HG03442 (cell line): Measurements from ENCODE around the gene NPHP3.
A peak's percentile ranks its signal among the peaks of the same experiment; 100 is the strongest.
"Not testable (repeated sequence)": the region's sequence is repeated elsewhere in the genome, so short reads cannot be mapped to it uniquely, and the experiment has no call there.

ENCODE experiments used
- ATAC-seq: cut with Tn5 transposase; IDR thresholded peaks from one replicate; pipeline ENCODE4 v1.9.1; 2021; ENCODE audit warnings: mild to moderate bottlenecking, moderate library complexity; ENCODE audit not compliant: unreplicated experiment

The NPHP3 gene, protein sequence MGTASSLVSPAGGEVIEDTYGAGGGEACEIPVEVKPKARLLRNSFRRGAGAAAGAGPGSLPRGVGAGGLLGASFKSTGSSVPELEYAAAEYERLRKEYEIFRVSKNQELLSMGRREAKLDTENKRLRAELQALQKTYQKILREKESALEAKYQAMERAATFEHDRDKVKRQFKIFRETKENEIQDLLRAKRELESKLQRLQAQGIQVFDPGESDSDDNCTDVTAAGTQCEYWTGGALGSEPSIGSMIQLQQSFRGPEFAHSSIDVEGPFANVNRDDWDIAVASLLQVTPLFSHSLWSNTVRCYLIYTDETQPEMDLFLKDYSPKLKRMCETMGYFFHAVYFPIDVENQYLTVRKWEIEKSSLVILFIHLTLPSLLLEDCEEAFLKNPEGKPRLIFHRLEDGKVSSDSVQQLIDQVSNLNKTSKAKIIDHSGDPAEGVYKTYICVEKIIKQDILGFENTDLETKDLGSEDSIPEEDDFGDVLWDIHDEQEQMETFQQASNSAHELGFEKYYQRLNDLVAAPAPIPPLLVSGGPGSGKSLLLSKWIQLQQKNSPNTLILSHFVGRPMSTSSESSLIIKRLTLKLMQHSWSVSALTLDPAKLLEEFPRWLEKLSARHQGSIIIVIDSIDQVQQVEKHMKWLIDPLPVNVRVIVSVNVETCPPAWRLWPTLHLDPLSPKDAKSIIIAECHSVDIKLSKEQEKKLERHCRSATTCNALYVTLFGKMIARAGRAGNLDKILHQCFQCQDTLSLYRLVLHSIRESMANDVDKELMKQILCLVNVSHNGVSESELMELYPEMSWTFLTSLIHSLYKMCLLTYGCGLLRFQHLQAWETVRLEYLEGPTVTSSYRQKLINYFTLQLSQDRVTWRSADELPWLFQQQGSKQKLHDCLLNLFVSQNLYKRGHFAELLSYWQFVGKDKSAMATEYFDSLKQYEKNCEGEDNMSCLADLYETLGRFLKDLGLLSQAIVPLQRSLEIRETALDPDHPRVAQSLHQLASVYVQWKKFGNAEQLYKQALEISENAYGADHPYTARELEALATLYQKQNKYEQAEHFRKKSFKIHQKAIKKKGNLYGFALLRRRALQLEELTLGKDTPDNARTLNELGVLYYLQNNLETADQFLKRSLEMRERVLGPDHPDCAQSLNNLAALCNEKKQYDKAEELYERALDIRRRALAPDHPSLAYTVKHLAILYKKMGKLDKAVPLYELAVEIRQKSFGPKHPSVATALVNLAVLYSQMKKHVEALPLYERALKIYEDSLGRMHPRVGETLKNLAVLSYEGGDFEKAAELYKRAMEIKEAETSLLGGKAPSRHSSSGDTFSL (N-terminal part only)

DNA sequence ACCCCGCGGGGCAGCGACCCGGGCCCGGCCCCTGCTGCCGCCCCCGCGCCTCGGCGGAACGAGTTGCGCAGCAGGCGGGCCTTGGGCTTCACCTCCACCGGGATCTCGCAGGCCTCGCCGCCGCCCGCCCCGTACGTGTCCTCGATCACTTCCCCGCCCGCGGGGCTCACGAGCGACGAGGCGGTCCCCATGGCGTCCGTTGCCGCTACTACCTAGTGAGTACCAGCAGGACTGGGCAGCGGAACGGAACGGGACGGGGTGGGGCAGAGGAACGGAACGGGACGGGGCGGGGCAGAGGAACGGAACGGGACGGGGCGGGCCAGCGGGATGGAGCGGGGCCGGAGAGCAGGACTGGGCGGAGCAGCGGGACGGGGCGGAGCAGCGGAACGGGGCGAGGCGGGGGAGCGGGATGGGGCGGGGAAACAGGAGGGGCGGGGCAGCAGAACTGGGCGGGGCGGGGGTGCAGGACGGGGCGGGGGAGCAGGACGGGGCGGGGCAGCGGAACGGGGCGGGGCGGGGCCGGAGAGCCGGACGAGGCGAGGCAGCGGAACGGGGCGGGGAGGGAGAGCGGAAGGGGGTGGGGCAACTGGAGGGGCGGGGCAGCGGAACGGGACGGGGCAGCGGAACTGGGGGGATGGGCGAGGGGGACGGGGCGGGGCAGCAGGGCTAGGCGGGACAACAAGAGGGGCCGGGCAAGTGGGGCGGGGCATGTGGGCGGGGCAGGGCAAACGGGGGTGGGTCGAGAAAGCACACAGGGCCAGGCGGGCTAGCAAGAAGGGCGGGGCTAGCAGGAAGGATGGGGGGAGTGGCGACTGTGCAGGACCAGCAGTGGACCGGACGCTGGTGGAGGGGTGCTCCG lies at the start of gene NPHP3:
TSS of gene NPHP3 (minus strand) at position 245 of the 859 bp plus-strand sequence. CDS start at position 191, 54 bp downstream.
- ATAC-seq, result peak; percentile 79

DNA sequence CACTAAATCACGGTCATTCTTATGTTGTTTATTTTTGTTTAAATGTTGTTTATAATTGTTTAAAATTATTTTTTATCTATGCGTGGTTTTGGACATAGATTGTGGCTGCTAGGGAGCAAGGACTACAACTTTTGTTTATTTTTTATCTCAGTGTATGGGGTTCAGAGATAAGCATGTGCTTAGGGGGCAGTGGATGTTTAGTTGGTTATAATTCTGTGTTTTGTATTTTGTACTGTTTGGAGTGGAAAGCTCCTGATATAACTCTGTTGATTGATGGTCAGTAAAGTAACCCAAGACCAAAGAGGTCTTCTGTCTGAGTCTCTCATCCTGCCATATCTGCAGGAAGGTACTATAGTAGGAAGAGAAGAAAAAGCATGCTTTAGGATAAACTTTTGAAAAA lies 36.5 kb upstream of the NPHP3 start:
- ATAC-seq, result no peak

DNA sequence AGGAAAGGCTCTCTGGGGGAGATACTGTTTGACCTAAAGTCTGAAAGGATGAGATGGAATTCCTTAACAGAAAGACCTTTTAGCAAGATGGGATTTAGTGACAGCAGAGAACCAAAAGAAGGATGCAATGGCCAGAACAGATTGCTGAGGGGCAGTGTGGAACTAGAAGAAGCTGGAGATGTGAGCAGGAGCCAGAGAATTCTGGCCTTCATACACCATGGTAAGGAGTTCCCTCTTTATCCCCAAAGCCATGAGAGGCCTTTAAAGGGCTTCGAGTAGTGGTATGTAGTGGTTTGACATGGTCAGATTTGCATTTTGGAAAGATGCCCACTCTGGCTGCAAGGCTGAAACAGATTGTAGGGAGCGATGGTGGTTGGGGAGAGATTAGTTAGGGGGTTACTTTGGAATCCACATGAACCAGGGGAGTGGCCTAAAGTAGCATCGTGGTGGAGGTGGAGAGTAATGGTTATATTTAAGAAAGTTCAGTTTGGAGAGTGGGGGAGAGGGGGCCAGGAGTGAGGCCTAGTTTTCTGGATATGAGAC lies 34.0 kb upstream of the NPHP3 start:
- no peak for ATAC-seq

DNA sequence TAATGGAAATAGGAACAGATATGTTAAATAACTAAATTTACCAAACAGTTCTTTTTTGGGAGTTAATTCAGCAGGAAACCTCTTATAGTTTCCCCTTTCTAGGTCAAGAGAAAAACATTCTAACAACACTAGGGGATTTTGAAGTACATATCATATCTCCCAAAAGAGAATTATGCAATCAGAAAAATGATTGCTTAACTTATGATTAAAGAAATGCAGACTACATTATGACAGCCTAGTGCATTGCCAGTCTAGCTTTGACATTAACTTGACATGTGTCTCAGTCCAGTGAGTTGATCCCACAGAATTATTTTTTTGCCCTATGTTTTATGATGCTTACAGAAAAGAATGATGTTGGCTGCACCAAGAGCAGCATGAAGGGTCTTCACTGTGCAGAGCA lies 31.7 kb upstream of the NPHP3 start:
- ATAC-seq, result no peak

DNA sequence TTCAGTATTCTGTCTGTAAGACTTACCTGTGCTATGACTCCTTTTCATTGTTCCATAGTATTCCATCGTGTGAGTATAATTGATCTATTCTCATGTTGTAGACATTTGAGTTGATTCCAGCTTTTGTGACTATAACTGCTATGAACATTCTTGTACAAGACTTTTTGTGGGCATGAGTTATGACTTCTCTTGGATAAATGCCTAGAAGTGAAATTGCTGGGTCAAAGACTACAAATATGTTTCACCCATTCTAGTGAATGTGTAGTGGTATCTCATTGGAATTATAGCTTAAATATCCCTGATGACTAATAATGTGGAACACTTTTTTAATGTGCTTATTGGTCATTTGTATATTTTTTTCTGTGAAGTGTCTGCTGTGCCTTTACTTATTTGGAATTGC lies 27.6 kb upstream of the NPHP3 start:
- ATAC-seq, result no peak

DNA sequence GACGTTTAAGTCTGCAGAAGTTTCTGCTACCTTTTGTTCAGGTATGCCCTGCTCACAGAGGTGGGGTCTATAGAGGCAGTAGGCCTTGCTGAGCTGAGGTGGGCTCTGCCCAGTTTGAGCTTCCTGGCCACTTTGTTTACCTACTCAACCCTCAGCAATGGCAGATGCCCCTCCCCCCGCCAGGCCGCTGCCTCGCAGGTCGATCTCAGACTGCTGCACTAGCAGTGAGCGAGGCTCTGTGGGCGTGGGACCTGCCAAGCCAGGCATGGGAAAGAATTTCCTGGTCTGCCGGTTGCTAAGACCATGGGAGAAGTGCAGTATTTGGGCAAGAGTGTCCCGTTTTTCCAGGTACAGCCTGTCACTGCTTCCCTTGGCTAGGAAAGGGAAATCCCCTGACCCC lies 24.5 kb upstream of the NPHP3 start:
- not testable (repeated sequence) for ATAC-seq

DNA sequence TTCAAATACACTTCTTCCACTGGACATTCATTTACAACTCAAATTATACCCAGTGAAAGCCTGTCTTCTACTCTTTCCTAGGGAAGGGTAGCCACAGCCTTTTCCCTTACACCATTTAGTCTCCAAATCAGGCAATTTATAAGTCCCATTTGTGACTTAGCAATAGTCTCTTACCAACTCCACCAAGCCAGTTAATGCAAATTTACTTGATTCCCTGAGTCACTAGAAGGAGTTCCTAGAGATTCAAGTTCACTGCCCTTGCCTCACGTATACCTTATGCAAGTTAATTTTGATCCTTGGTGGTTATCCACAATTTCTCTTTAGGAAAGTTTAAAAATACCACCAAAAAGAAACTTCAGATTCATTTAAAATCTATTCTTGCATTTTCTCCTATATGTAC lies 16.1 kb upstream of the NPHP3 start:
- ATAC-seq, result no peak

DNA sequence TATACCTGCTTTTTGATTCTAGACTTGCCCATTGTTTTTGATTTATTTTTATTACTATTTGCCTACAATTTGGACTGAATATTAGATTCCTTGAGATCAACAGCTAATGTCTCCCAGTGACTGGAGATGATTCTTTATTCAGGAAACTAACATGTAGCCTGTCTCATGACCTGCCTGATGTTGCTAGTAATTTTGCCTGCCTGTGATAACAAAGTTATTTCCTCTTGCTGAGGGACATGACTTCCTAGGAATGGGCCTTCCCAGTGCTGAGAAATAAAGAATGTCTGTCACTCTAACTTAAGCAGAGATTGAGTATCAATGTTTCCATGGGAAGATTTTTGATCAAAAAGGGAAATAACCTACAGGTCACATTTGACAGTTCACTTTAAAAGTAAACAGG lies 13.4 kb upstream of the NPHP3 start:
- no peak for ATAC-seq

DNA sequence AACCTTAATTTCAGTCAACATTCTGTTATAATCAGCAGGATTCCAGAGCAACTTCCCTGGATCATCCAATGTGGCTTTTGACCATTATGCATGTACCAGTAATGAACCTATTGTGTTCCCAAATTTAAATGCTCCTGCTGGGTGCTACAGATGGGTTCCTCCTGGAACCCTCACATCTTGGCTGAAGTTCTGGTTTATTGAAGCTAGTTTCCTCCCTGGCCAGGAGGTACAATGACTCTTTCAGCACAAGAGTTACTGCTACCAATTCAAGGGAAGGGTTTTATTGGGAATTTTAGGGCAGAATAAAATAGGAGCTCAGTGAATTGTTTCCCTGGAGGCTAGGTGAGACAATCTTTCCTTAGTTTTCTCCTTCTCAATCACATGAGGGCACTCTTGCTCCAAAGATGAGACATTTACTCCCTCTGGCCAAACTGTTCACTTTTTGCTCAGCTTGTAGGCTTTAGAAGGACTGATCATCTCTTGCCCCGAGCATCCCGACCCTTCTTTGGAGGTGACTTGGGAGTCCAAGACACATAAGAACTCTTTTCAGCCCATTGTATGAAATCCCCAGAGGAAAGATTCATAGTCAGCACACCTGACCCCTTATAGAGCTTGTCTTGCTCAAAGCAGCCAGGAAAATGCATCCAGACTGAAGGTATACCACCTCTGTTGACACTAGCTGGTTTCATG lies 8.8 kb upstream of the NPHP3 start:
- no peak for ATAC-seq

DNA sequence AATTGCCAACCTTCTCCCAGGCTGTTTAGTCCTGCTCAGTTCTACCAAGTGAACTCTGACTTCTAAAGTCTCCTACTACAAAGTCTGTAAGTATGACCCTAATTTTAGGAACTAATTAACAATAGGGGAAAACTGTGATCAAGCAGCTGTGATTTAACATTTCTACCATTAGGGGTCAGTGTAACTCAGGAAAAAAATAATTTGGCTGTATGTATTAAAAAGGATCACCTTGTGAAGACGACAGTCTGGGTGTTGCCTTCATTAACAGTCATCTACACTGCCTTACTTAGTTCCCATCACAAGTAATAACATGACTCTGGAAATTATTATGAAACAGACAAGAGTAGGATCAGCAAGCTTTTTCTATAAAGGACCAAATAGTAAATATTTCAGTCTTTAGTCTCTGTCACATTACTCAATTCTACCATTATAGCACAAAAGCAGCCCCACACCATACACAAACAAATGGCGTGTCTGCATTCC lies 4.2 kb upstream of the NPHP3 start:
- ATAC-seq, result no peak

DNA sequence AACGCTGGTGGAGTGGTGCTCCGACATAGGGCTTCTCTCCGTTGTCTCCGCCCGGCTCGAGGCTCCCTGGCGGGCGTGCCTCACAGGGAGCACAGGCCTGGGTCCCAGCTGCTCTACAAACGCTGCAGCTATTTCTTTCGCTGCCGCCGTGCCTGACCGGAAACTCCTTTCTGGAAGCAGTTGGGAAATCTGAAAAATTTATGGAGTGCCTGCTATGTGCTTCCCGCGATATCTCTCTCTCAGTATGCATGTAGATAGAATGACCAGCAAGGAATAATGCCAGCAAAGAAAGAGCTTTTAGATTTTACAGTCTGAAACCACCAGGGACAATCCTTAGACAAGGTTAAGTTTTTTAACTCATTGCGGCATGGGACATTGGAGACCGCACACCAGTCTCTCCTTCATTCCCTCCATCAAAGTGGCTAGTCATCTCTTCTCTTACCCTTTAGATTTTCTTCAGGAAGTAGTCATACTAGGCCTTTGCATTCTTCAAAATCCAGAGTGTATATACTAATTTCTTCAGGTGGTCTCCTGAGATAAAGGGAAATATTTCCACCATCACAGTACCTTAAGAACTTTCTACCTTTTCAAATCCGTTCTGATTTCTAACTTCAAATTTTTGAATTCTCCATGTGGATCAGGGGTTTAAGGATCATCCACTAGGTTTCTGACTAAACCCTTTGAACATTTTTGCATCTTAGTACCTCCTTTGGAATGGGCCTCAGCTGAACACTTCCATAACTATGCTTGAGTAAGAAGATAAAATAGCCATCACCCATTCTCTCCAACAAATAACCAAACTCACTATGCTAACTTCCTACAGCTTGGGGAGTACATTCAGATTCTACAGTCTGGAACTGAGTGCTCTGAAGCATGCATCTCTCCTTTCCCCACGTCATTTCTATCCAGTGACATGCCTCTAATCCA lies 1.1 kb upstream of the NPHP3 start:
- ATAC-seq, result peak; percentile 1

DNA sequence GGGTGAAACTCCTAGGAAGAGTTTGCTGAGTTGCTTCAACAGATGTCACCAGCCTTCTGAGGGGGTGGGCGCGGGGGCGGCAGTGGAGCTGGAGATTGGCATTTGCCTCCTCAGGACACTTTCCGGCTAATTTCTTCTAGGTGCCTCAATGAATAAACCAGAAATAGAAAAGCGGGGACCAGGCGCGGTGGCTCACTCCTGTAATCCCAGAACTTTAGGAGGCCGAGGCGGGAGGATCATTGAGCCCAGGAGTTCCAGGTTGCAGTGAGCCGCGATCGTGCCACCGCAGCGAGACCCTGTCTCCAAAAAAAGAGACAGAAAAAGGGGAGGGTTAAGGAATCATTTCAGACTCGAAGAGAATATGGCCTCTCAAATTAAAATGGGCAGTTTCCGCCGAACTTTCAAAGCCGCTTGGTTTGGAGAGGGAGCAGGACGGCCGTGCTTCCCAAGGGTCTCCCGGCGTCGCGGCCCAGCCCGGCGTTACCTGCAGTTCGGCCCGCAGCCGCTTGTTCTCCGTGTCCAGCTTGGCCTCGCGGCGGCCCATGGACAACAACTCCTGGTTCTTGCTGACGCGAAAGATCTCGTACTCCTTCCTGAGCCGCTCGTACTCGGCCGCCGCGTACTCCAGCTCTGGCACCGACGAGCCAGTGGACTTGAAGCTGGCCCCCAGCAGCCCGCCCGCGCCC lies 587 bp downstream of the NPHP3 start:
- ATAC-seq, result no peak

DNA sequence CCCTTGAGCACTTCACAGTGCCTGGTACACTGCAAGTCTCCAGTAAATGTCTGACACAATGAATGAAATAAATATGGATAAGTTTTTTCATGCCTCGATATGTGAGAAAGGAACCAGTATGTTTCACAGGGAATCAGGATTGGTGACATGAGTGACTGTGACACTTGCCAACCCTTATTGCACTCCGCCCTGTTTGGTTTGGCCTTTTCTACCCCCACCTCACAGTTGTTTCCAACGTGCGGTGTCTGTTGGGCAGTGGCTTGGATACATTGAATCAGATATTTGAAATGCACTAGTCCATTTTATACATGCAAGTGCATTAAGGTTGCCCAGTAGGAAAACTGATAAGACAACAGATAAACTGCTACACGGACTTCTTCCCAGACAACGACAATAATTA lies 2.0 kb downstream of the NPHP3 start:
- ATAC-seq, result no peak

DNA sequence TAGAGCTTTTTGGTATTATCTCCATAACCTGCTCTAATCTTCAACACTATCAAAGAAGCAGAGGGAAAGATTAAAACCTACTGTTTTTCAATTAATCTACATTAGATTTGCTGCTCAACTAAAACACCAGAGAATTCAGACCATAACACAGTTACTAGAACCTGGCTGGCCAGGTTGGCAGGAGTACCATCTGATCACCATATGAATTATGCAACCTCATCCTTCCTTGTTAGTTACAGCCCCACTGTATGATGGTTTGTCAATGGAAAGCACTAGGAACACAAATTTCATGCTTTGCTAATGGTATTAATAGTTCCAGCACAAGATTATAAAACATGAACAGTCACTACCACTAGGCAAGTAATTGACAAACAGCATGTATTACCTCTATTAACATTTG lies 5.8 kb downstream of the NPHP3 start:
- ATAC-seq, result no peak

DNA sequence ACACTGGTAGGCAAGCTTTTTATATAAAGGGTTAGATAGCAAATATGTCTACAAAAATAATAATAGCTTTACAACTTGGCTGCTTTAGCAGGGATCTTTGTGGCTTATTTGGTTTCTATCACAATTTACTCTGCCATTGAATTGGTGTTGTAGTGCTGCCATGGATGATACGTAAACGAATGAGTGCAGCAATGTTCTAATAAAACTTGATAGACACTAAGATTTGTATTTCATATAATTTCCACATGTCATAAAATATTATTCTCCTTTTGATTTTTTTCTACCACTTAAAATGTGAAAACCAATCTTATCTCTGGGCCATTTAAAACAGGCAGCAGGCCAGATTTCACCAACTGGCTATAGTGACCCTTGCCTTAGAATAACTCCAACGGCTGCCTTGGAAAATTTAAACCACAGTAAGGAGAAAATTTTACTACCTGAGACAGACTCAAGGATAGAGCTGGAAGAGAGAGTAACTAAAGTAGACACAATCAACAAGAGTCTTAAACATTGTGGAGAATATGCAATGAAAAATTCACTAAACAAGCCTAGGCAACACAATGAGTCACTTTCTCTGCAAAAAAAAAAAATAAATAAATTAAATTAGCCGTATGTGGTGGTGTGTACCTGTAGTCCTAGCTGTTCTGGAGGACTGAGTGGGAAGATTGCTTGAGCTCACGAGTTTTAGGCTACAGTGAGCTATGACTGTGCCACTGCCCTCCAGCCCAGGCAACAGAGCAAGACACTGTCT lies 8.1 kb downstream of the NPHP3 start:
- no peak for ATAC-seq

DNA sequence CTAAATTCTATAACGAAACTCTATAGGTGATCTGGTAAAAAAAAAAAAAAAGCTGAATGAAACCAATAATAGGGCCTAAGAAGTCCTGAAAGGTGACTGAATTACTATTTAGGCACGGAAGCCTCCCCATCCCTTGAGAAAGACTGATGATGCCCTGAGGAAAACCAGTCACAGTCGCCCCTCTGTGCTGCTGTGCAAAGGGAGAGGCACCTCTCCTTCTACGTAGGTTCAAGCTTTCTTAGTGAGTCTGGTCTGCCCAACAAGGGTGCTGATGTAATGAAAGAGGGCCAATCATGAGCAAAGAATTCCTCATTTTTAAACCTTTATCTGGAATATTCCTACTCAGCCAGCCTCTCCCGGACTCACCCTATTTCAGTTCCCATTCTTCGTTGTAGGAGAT lies 11.9 kb downstream of the NPHP3 start:
- no peak for ATAC-seq

DNA sequence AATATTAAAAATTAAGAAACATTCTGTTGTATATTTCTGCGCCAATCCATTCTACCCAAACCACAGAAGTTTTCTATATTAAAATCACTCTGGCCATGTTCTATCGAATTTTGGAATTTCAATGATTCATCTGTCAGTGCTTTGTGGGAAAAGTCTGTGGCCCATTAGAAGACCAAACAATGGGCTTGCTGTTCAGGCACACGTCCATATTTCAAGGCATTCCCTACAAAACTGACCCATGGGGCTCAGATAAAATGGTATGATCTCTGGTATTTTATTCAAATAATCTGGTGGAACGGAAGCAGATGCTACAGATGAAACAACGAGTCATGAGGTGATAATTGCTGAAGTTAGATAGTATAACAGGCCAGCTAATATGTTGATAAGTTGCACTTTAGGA lies 12.4 kb downstream of the NPHP3 start:
- no peak for ATAC-seq
